Measurements from ENCODE around the gene KRT4.

The KRT4 gene

GRCh38 chr12:52760623-52761022 is 53.3 kb downstream of the KRT4 start:
- no peaks in the 10 kb centered on the region for H3K36me3 Mint-ChIP-seq (ENCODE audit: low read depth)
- no peak overlapping the region for H3K27ac Mint-ChIP-seq
- H3K4me3 Mint-ChIP-seq, result no peak overlapping the region
- H3K9me3 Mint-ChIP-seq, result peaks cover 19% of the 10 kb centered on the region
- H3K4me1 Mint-ChIP-seq, result no peaks in the 10 kb centered on the region
- peaks cover 10% of the 10 kb centered on the region for H3K27me3 Mint-ChIP-seq (ENCODE audit: low read depth)
- no peak for TF ChIP-seq CTCF (IDR thresholded peaks at IDR 0.05; ENCODE audit: unreplicated experiment in 3 of 3)

- H3K4me1 Mint-ChIP-seq, result no peaks in the 10 kb centered on the region
- H3K4me3 Mint-ChIP-seq, result no peak overlapping the region
- H3K36me3 Mint-ChIP-seq (ENCODE audit: low read depth), result no peaks in the 10 kb centered on the region
- TF ChIP-seq CTCF (IDR thresholded peaks at IDR 0.05; ENCODE audit: unreplicated experiment in 3 of 3), result no peak
- H3K9me3 Mint-ChIP-seq, result peaks cover 19% of the 10 kb centered on the region
- H3K27me3 Mint-ChIP-seq (ENCODE audit: low read depth), result peaks cover 13% of the 10 kb centered on the region
- H3K27ac Mint-ChIP-seq, result no peak overlapping the region
Measured at GRCh38 chr12:52759695-52760094, 54.2 kb downstream of the KRT4 start.

- no peak for TF ChIP-seq CTCF (IDR thresholded peaks at IDR 0.05; ENCODE audit: unreplicated experiment in 3 of 3)
- peaks cover 19% of the 10 kb centered on the region for H3K9me3 Mint-ChIP-seq
- no peaks in the 10 kb centered on the region for H3K36me3 Mint-ChIP-seq (ENCODE audit: low read depth)
- H3K4me1 Mint-ChIP-seq, result no peaks in the 10 kb centered on the region
- H3K27me3 Mint-ChIP-seq (ENCODE audit: low read depth), result peaks cover 13% of the 10 kb centered on the region
- H3K4me3 Mint-ChIP-seq, result no peak overlapping the region
- H3K27ac Mint-ChIP-seq, result no peak overlapping the region
Measured at GRCh38 chr12:52759218-52759617, 54.7 kb downstream of the KRT4 start.

- H3K9me3 Mint-ChIP-seq, result peaks cover 19% of the 10 kb centered on the region
- H3K36me3 Mint-ChIP-seq (ENCODE audit: low read depth), result no peaks in the 10 kb centered on the region
- H3K27me3 Mint-ChIP-seq (ENCODE audit: low read depth), result peaks cover 16% of the 10 kb centered on the region
- H3K4me3 Mint-ChIP-seq, result no peak overlapping the region
- no peak overlapping the region for H3K27ac Mint-ChIP-seq
- no peak for TF ChIP-seq CTCF (IDR thresholded peaks at IDR 0.05; ENCODE audit: unreplicated experiment in 3 of 3)
- no peaks in the 10 kb centered on the region for H3K4me1 Mint-ChIP-seq
Measured at GRCh38 chr12:52757449-52758176, 56.3 kb downstream of the KRT4 start.
